DOHH2 (cell line): ENCODE data around the gene BLNK.
A peak's percentile ranks its signal among the peaks of the same experiment; 100 is the strongest.

Source experiments
- H3F3A ChIP-seq: fragments of 200-600 bp; sonication (generic), shearing (Covaris generic); 2 replicates; pipeline ENCODE4 v1.6.0; 2016; ENCODE audit warnings: antibody characterized with exemption, mild to moderate bottlenecking; ENCODE audit not compliant: control insufficient read depth, insufficient read depth
- H3K27ac ChIP-seq: fragments of 200-600 bp; sonication (generic); 2 replicates; pipeline ENCODE4 v1.5.1; 2014; ENCODE audit warnings: low read depth, mild to moderate bottlenecking, low read length, moderate library complexity
- H3K27me3 ChIP-seq: fragments of 200-600 bp; sonication (generic); 2 replicates; pipeline ENCODE4 v1.6.1; 2014; ENCODE audit warnings: mild to moderate bottlenecking, low read length, mixed read lengths; ENCODE audit not compliant: control insufficient read depth
- H3K36me3 ChIP-seq: fragments of 200-600 bp; sonication (generic); 2 replicates; pipeline ENCODE4 v1.6.1; 2014; ENCODE audit warnings: mild to moderate bottlenecking, low read length, moderate library complexity, mixed read lengths; ENCODE audit not compliant: control insufficient read depth
- H3K4me1 ChIP-seq: fragments of 200-600 bp; sonication (generic); 2 replicates; pipeline ENCODE4 v1.6.1; 2014; ENCODE audit warnings: mild to moderate bottlenecking, low read length, mixed read lengths; ENCODE audit not compliant: control insufficient read depth
- H3K4me2 ChIP-seq: fragments of 200-600 bp; sonication (generic); 2 replicates; pipeline ENCODE4 v1.6.0; 2014; ENCODE audit warnings: mild to moderate bottlenecking, low read length, moderate library complexity
- H3K4me3 ChIP-seq: fragments of 200-600 bp; sonication (generic); 2 replicates; pipeline ENCODE4 v1.5.1; 2014; ENCODE audit warnings: mild to moderate bottlenecking, low read length, mixed read lengths
- H3K79me2 ChIP-seq: fragments of 200-600 bp; sonication (generic); 2 replicates; pipeline ENCODE4 v1.6.1; 2014; ENCODE audit warnings: mild to moderate bottlenecking, low read length, mixed read lengths; ENCODE audit not compliant: control insufficient read depth
- H3K9me2 ChIP-seq: fragments of 200-600 bp; sonication (generic); replicated peaks from 2 replicates; pipeline ENCODE4 v1.6.1; 2014; ENCODE audit warnings: mild to moderate bottlenecking, low read length, mixed read lengths; ENCODE audit not compliant: control insufficient read depth
- H3K9me3 ChIP-seq: fragments of 200-600 bp; sonication (generic); 2 replicates; pipeline ENCODE4 v1.6.1; 2014; ENCODE audit warnings: antibody characterized with exemption, low read length, mixed read lengths; ENCODE audit not compliant: control insufficient read depth, insufficient read depth
- H4K20me1 ChIP-seq: fragments of 200-600 bp; sonication (generic); 2 replicates; pipeline ENCODE4 v1.6.0; 2014; ENCODE audit warnings: low read depth, mild to moderate bottlenecking, antibody characterized with exemption, low read length, moderate library complexity; ENCODE audit not compliant: control insufficient read depth, insufficient read depth
- CTCF ChIP-seq: fragments of 200-600 bp; sonication (generic); IDR thresholded peaks from one replicate; pipeline ENCODE4 v1.5.1; 2014; ENCODE audit warnings: antibody characterized with exemption, mild to moderate bottlenecking, low read depth, low read length; ENCODE audit not compliant: poor library complexity, severe bottlenecking
- EZH2phosphoT487 ChIP-seq: fragments of 200-600 bp; sonication (generic); IDR thresholded peaks from 2 replicates; pipeline ENCODE4 v1.6.1; 2017; ENCODE audit warnings: borderline replicate concordance, mild to moderate bottlenecking, antibody characterized with exemption, low read length, moderate library complexity, mixed read lengths

Gene BLNK

GRCh38 chr10:96298362-96298761 lies 27.0 kb upstream of the BLNK start:
- Histone ChIP-seq H3K27me3 (no peaks in the 10 kb centered on the region), H3K79me2 (no peaks in the 10 kb centered on the region), H3K9me2 (no peaks in the 10 kb centered on the region), H3F3A (no peaks in the 10 kb centered on the region), H3K4me2 (no peak overlapping the region), H3K9me3 (no peaks in the 10 kb centered on the region), H3K27ac (no peak overlapping the region), H3K4me3 (no peak overlapping the region), H3K36me3 (no peaks in the 10 kb centered on the region), H3K4me1 (peaks cover 64% of the 10 kb centered on the region), H4K20me1 (no peaks in the 10 kb centered on the region)
- TF ChIP-seq EZH2phosphoT487: no peak
- no peak for TF ChIP-seq CTCF

GRCh38 chr10:96297486-96297885 lies 26.1 kb upstream of the BLNK start:
- H3K9me2 ChIP-seq: no peaks in the 10 kb centered on the region
- H3K36me3 ChIP-seq: no peaks in the 10 kb centered on the region
- H3K79me2 ChIP-seq: no peaks in the 10 kb centered on the region
- no peak overlapping the region for H3K27ac ChIP-seq
- H3K27me3 ChIP-seq: no peaks in the 10 kb centered on the region
- no peaks in the 10 kb centered on the region for H3K9me3 ChIP-seq
- TF ChIP-seq CTCF (no peak), EZH2phosphoT487 (no peak)
- no peak overlapping the region for H3K4me3 ChIP-seq
- peaks cover 7% of the 10 kb centered on the region for H3F3A ChIP-seq
- H3K4me2 ChIP-seq: no peak overlapping the region
- no peaks in the 10 kb centered on the region for H4K20me1 ChIP-seq
- peaks cover 72% of the 10 kb centered on the region for H3K4me1 ChIP-seq

GRCh38 chr10:96295475-96295874 lies 24.1 kb upstream of the BLNK start:
- peak overlapping the region; percentile 42 for H3K4me2 ChIP-seq
- TF ChIP-seq EZH2phosphoT487: no peak
- TF ChIP-seq CTCF: no peak
- H3K27me3 ChIP-seq: no peaks in the 10 kb centered on the region
- no peaks in the 10 kb centered on the region for H3K9me3 ChIP-seq
- H4K20me1 ChIP-seq: no peaks in the 10 kb centered on the region
- H3K9me2 ChIP-seq: no peaks in the 10 kb centered on the region
- peak overlapping the region; percentile 33; the same call in 1 of the 2 replicates for H3K27ac ChIP-seq
- H3K36me3 ChIP-seq: no peaks in the 10 kb centered on the region
- H3F3A ChIP-seq: peaks cover 16% of the 10 kb centered on the region
- peak overlapping the region; percentile 19; the same call in 1 of the 2 replicates for H3K4me3 ChIP-seq
- H3K79me2 ChIP-seq: peaks cover 3% of the 10 kb centered on the region; the same call in 1 of the 2 replicates
- peaks cover 89% of the 10 kb centered on the region for H3K4me1 ChIP-seq
